SJCRH30 (cell line): Measurements from ENCODE around the gene TLE3. TPM values are rescaled to one million over a fixed set of nuclear protein-coding genes. Genes with fewer than 3 reads are reported as not detected.

Experiments
- DNase-seq, 2 experiments: peaks; one replicate each; pipeline ENCODE4 v3.0.0-alpha.2; 2015 to 2020
- H3K27ac ChIP-seq: fragments of 250-450 bp; sonication (Bioruptor Pico); 2 replicates; pipeline ENCODE4 v1.5.1; 2020; ENCODE audit warnings: mild to moderate bottlenecking, moderate library complexity
- H3K27me3 ChIP-seq: fragments of 250-450 bp; sonication (Bioruptor Pico); 2 replicates; pipeline ENCODE4 v1.5.1; 2020; ENCODE audit warnings: mild to moderate bottlenecking, moderate library complexity
- H3K36me3 ChIP-seq: fragments of 250-450 bp; sonication (Bioruptor Pico); 2 replicates; pipeline ENCODE4 v1.5.1; 2020; ENCODE audit warnings: mild to moderate bottlenecking, moderate library complexity
- H3K4me1 ChIP-seq: fragments of 250-450 bp; sonication (Bioruptor Pico); 2 replicates; pipeline ENCODE4 v1.5.1; 2020; ENCODE audit warnings: mild to moderate bottlenecking, moderate library complexity
- H3K4me3 ChIP-seq: fragments of 250-450 bp; sonication (Bioruptor Pico); 2 replicates; pipeline ENCODE4 v1.5.1; 2020; ENCODE audit warnings: mild to moderate bottlenecking, moderate library complexity
- H3K9me3 ChIP-seq: fragments of 250-450 bp; sonication (Bioruptor Pico); replicated peaks from 2 replicates; pipeline ENCODE4 v1.5.1; 2020; ENCODE audit warnings: mild to moderate bottlenecking, moderate library complexity
- total RNA-seq: library from RNA; depleted of rRNA; stranded (reverse); fragments of >200 nt; shearing (Covaris generic); gene quantifications from 2 replicates; pipeline ENCODE4 v1.2.3, GENCODE V29; 2014

The TLE3 gene
- total RNA-seq, 1 experiment from 2014 or later, result 35.7 TPM

DNA sequence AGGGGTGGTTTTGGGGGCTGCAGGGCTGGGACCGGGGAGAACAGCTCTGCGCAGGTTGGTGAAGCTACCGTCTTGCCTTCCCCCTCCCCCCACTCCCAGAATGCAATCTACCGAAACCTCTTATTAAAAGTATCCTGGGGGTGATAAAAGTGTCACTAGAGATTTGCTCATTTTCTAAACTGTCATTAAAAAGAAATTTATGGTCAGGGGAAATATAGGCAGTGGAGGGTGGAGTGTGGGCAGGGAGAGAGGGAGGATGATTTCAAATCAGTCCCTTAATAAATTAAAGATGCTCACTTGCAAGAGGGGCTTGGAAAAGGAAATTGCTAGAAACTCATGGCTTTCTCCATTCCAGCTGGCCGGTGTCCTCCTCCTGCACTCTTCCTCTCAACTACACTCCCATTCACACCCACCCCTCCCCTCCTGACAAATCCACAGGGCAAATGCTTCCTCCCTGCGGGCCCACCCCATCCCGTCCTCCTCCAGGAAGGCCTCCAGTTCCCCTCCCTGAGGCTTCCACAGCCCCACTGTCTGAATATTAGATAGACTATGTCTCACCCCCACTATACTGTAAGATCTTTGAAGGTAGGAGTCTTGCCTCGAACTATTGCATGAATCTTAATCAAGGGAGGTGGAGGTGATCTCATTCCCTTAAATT is 83.9 kb downstream of the TLE3 start:
- Histone ChIP-seq H3K27me3 (peaks cover 9% of the 10 kb centered on the region; the same call in 1 of the 2 replicates), H3K27ac (no peak overlapping the region), H3K36me3 (no peaks in the 10 kb centered on the region), H3K4me3 (no peak overlapping the region), H3K4me1 (no peaks in the 10 kb centered on the region), H3K9me3 (no peaks in the 10 kb centered on the region)
- DNase-seq, result no peak

DNA sequence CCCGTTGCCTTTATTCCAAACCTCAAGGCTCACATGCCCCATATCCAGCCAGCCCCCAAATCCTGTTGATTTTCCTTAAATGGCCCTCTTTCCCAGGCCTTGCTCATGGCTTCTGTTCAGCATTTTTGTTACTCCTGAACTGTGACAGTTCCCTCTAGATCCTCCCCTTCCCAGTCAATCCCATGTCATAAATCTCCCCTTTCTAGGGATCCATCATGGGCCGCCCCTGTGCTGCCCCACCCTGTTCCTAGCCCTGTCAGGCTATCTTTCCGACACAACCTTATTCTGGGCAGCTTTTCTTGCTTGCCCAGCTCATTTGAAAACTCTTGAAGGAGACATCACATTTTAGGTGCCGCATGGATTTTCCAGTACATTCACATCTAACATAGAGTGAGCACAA is 84.8 kb downstream of the TLE3 start:
- H3K27me3 ChIP-seq, result peaks cover 9% of the 10 kb centered on the region; the same call in 1 of the 2 replicates
- H3K27ac ChIP-seq, result no peak overlapping the region
- no peaks in the 10 kb centered on the region for H3K4me1 ChIP-seq
- no peak for DNase-seq
- H3K4me3 ChIP-seq, result no peak overlapping the region
- no peaks in the 10 kb centered on the region for H3K9me3 ChIP-seq
- H3K36me3 ChIP-seq, result no peaks in the 10 kb centered on the region

DNA sequence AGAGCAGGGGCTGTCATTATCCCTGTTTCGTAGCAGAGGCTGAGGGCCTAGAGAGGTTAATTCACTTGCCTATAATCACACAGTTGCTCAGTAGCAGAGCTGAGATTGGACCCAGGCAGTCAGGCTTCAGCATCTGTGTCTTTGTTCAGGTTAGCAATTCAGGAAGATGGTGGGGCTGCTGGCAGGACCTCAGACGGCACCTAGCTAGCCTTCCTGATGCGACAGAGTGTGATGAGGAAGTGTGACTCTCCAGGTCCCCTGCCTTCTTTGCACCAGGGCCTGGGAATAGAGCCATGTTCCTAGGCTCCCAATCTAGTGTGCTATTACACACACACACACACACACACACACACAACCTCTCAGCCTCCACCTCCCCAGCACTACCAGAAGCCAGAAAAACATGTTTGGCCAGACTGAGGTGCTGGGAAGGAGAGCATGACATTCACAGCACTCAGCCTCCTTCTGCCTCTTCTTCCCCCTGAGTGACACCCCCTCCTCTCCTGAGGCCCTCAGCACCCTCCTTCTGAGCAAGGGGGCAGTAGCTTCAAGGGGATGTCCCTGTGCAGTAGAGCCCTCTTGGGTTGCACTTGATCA is 88.9 kb downstream of the TLE3 start:
- H3K4me3 ChIP-seq, result no peak overlapping the region
- H3K27ac ChIP-seq, result no peak overlapping the region
- no peaks in the 10 kb centered on the region for H3K36me3 ChIP-seq
- H3K9me3 ChIP-seq, result no peaks in the 10 kb centered on the region
- no peaks in the 10 kb centered on the region for H3K27me3 ChIP-seq
- H3K4me1 ChIP-seq, result no peaks in the 10 kb centered on the region
- DNase-seq, result no peak

DNA sequence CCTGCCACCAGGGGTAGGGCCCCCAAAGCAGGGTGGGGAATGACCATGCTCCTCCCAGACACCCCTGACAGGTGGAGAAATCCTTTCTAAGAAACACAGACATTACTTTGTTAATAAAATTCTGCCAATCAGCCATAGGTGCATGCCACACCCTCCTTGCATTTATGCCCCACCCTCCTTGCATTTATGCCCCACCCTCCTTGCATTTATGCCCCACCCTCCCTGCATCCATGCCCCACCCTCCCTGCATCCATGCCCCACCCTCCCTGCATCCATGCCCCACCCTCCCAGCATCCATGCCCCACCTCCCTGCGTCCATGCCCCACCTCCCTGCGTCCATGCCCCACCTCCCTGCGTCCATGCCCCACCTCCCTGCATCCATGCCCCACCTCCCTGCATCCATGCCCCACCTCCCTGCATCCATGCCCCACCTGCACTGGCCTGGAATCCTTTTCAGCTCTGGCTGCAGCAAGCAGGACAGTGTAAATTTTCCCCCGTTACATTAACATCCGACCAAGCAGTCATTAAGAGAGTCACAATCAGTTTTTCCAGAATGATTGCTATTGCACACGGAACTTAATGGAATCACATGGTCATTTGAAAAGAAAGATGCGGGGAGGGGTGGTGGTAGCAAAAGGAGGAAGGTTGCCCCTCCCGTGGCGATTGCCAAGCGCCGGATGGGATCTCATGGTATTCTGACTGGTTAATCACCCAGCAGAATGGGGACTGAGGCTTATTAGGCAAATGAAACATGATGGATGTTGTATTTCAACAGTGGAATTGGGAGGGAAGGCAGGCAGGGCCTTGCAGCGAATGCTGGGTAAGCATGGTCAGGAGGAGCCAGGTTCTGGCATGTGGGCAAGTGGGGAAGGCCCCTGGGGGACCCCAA is 91.2 kb downstream of the TLE3 start:
- no peak for DNase-seq
- no peak overlapping the region for H3K27ac ChIP-seq
- H3K4me1 ChIP-seq, result no peaks in the 10 kb centered on the region
- H3K36me3 ChIP-seq, result no peaks in the 10 kb centered on the region
- no peaks in the 10 kb centered on the region for H3K27me3 ChIP-seq
- no peak overlapping the region for H3K4me3 ChIP-seq
- H3K9me3 ChIP-seq, result peaks cover 4% of the 10 kb centered on the region; the same call in 1 of the 2 replicates

DNA sequence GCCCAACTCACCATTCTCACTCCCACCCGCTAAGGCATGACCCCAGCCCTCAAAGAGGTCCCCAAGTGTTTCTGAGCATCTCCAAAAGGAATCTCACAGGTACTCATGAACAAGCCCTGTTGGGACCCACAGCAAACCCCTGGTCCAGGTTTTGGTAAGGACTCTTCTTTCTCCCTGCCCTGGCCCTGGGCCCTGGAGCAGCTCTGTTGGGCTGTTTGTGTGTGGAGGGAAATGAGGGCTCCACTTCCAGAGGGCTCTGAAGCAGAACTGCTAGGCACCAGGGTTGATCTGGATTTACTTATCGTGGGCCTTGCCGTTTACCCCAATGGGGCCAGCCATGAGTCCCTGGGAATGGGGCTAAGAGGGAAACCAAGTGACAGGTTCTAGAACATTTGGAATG is 92.9 kb downstream of the TLE3 start:
- DNase-seq, result no peak
- H3K4me1 ChIP-seq, result no peaks in the 10 kb centered on the region
- H3K4me3 ChIP-seq, result no peak overlapping the region
- peaks cover 4% of the 10 kb centered on the region; the same call in 1 of the 2 replicates for H3K9me3 ChIP-seq
- no peaks in the 10 kb centered on the region for H3K36me3 ChIP-seq
- no peaks in the 10 kb centered on the region for H3K27me3 ChIP-seq
- no peak overlapping the region for H3K27ac ChIP-seq

DNA sequence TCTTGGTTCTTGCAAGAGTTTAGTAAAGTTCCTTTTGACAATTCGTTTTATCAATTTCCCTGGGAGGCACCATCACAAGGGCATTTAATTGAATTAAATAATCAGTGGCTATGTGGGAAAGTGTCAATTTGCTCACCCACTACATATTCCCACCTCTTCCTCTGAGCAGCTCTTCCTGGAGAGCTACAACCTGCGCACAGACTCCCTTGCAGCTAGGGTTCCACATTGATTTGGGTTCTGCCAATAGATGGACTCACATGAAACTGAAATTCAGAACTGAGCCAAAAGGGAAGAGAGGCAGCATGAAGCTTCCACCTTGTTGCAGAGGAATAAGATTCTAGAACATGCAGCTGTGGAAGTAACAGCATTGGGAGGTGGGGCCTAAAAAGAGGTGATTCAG is 94.8 kb downstream of the TLE3 start:
- DNase-seq, result no peak
- Histone ChIP-seq H3K27me3 (no peaks in the 10 kb centered on the region), H3K36me3 (no peaks in the 10 kb centered on the region), H3K27ac (no peak overlapping the region), H3K4me3 (no peak overlapping the region), H3K4me1 (no peaks in the 10 kb centered on the region), H3K9me3 (peaks cover 4% of the 10 kb centered on the region; the same call in 1 of the 2 replicates)

DNA sequence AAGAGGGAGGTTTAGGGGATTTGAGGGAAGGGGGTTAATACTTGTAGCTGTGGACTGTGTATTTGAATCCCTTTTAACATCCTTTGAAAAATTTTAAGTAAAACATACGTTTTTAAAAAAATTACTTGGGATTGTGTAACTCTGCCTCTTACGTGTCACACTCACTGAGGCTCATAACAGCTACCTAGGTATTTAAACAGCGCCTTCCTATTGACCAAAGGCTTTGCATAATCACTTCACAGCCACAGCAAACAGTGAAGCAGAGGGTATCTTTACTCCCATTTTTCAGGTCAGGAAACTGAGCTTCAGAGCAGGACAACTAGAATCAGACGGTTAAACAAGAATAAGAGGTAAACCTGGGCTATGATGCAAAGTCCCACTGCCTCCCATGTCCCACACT is 95.9 kb downstream of the TLE3 start:
- no peak for DNase-seq
- no peaks in the 10 kb centered on the region for H3K27me3 ChIP-seq

DNA sequence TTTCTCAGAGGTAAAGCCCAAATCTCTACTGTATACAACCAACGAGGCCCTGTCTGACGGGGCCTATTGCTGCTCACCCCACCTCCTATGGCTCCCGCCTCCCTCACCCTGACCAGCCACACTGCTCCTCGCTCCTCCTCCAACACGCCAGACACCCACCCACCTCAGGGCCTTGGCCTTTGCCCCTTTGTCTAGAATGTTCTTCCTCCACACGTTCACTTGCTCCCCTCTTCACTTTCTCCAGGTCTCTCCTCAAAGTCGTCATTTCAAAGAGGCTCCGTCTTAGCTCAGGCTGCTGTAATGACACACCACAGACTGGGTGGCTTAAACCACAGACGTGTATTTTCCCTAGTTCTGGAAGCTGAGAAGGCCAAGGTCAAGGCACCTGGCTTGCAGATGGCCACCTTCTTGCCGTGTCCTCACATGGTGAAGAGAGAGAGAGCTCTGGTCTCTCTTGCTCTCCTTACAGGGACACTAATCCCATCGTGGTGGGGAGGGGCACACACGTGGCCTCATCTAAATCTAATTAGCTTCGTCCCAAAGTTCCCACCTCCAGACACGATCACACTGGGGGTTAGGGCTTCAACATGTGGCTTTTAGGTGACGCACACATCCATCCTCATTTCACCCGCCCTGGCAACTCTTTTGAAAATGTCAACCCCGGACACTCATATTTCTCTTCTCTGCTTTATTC is 98.2 kb downstream of the TLE3 start:
- no peak overlapping the region for H3K4me3 ChIP-seq
- H3K27me3 ChIP-seq, result no peaks in the 10 kb centered on the region
- H3K4me1 ChIP-seq, result no peaks in the 10 kb centered on the region
- DNase-seq, result no peak
- H3K27ac ChIP-seq, result no peak overlapping the region
- no peaks in the 10 kb centered on the region for H3K36me3 ChIP-seq
- peaks cover 4% of the 10 kb centered on the region; the same call in 1 of the 2 replicates for H3K9me3 ChIP-seq

More for the DNA sequence above, 95.9 kb downstream of the TLE3 start:
- no peaks in the 10 kb centered on the region for H3K4me1 ChIP-seq
- no peaks in the 10 kb centered on the region for H3K36me3 ChIP-seq
- no peak overlapping the region for H3K27ac ChIP-seq
- no peak overlapping the region for H3K4me3 ChIP-seq
- peaks cover 4% of the 10 kb centered on the region; the same call in 1 of the 2 replicates for H3K9me3 ChIP-seq

DNA sequence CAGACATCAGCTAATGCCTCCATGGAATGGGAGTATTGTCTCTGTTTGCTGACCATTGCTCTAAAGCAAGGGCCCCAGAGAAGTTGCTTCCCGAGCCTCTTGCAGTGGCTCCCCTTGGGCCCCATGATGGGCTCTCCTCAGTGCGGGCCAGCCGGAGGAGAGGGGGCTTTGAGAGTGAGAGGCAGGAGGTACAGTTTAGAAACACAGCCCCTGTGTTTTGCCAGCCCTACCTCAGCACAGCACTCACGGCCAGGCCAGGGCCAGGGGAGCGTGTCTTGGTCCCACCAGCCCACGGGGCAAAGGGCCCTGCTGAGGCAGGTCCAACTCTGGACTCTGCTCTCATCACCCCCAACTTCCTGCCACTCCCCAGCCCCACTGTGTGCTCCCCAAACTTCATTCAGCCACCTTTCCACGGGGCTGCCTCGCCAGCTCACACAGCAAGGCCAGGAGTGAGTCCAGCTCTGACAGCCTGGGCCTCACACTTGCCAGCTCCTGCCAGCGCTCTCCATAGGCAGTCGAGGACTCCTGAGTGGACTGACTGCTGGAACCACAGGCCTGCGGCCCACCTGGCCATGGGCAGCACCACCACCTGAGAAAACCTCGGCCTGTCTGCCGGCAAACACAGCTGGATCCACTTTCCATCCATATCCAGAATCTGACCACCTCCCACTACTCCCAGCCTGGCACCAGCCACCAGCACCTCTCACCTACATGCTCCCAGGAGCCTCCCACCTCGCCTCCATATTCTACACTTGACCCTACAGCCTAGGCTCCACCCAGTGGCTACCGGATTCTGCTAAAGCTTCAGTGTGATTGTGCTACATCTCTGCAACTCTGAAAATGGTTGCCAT is 99.0 kb downstream of the TLE3 start:
- no peak overlapping the region for H3K4me3 ChIP-seq
- peaks cover 4% of the 10 kb centered on the region; the same call in 1 of the 2 replicates for H3K9me3 ChIP-seq
- H3K4me1 ChIP-seq, result no peaks in the 10 kb centered on the region
- H3K36me3 ChIP-seq, result no peaks in the 10 kb centered on the region
- no peak overlapping the region for H3K27ac ChIP-seq
- no peaks in the 10 kb centered on the region for H3K27me3 ChIP-seq
- DNase-seq, result no peak

DNA sequence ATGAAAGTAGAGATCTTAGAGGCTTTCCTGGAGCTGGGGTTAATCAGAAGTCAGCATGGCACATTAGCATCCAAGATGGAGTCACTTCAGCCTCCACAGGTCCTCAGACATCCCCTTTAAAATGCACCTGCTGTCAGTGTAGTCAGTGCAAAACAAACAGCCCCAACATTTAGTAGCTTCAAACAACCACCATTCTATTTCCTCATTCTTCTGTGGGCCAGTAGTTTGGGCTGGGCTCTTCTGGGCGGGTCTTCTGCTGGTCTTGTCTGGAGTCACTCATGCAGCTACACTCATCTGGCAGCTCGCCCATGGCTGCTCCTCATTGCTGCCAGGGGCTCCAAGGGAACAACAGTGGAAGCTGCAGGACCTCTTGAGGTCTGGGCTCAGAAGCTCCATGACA is 99.9 kb downstream of the TLE3 start:
- Histone ChIP-seq H3K4me1 (no peaks in the 10 kb centered on the region), H3K27me3 (no peaks in the 10 kb centered on the region), H3K36me3 (no peaks in the 10 kb centered on the region), H3K4me3 (no peak overlapping the region), H3K9me3 (peaks cover under 1% of the 10 kb centered on the region; the same call in 1 of the 2 replicates), H3K27ac (no peak overlapping the region)
- DNase-seq, result peak in 1 of 2 experiments; percentile 17
